Prostate gland (tissue), 2 donors: ENCODE results near the gene AGO4.

Experiments used
- POLR2A ChIP-seq: fragments of 450-650 bp; IDR thresholded peaks from one replicate; pipeline ENCODE4 v1.6.1; 2016; ENCODE audit warnings: antibody characterized with exemption, mild to moderate bottlenecking
- POLR2AphosphoS5 ChIP-seq: sonication (generic); formaldehyde crosslinking; IDR thresholded peaks from one replicate; pipeline ENCODE4 v1.6.1; 2017; ENCODE audit warnings: antibody characterized with exemption
- TF ChIP-seq, protein P1 (sequence below), 4 experiments: fragments of 200-600 bp in 2 of 4; fragments of 450-650 bp in 2 of 4; sonication (generic) in 2 of 4; IDR thresholded peaks; 1 replicate in 3 of 4; 2 replicates in 1 of 4; pipeline ENCODE4 v1.5.1; 2016 to 2019; ENCODE audit warnings: antibody characterized with exemption in 4 of 4, mild to moderate bottlenecking in 2 of 4, moderate library complexity in 2 of 4

GRCh38 chr1:35856964-35857363 is 49.1 kb downstream of the AGO4 start:
- TF ChIP-seq, protein P1, sequence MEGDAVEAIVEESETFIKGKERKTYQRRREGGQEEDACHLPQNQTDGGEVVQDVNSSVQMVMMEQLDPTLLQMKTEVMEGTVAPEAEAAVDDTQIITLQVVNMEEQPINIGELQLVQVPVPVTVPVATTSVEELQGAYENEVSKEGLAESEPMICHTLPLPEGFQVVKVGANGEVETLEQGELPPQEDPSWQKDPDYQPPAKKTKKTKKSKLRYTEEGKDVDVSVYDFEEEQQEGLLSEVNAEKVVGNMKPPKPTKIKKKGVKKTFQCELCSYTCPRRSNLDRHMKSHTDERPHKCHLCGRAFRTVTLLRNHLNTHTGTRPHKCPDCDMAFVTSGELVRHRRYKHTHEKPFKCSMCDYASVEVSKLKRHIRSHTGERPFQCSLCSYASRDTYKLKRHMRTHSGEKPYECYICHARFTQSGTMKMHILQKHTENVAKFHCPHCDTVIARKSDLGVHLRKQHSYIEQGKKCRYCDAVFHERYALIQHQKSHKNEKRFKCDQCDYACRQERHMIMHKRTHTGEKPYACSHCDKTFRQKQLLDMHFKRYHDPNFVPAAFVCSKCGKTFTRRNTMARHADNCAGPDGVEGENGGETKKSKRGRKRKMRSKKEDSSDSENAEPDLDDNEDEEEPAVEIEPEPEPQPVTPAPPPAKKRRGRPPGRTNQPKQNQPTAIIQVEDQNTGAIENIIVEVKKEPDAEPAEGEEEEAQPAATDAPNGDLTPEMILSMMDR (IDR thresholded peaks at IDR 0.05): no peak
- TF ChIP-seq POLR2A (no peak), POLR2AphosphoS5 (no peak)
